PC-3 (cell line): ENCODE measurements around the gene NLN.

ENCODE experiments used
- EZH2 ChIP-seq: fragments of 300-600 bp; sonication (generic); IDR thresholded peaks from one replicate; pipeline ENCODE4 v1.6.1; 2017; ENCODE audit warnings: antibody characterized with exemption, mild to moderate bottlenecking, low read length; ENCODE audit not compliant: unreplicated experiment
- EZH2phosphoT487 ChIP-seq: fragments of 300-600 bp; sonication (generic); IDR thresholded peaks from 2 replicates; pipeline ENCODE4 v1.6.1; 2018; ENCODE audit warnings: mild to moderate bottlenecking, antibody characterized with exemption, low read length, borderline replicate concordance
- TF ChIP-seq, protein P1 (sequence below): fragments of 300-600 bp; sonication (generic); conservative IDR thresholded peaks from 2 replicates; pipeline ENCODE4 v1.5.1; 2017; ENCODE audit warnings: antibody characterized with exemption, low read depth, mild to moderate bottlenecking, low read length

DNA sequence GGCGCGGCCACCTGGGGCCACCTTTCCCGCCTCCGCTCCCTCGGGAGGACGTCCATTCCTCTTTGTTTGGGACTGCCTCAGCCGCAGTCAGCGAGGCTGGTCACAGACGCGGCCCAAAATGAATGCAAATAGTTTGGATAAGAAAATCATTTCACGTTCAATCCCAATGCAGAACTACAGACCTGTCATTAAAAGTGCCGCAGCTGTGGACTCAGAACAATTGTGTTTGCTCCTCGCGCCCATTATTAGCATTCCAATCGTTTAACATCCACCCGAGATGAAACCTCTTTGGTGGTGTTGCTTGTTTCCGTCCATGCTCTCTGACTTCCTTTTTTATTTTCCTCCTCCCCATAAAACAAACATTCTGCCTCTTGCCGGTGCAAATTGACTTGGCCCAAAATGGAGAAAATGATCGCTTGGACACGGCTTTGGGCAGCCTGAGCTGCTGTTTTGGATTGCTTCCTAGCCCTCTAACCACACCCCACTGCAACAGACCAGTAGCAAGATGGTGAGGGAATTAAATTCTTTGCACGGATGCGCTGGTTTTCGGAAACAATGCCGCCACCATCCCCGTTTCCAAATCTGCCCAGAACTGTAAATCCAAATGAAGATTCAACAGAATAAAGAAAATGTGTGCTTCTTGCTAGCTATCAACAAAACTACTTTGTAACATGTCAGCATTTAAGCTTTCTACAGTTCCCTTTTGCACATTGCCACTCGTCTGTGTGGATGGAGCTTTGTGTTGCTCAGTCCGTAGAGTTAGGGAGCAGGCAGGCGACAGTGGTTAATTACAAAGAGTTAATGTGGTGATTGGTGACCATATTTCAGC is 784 bp downstream of the NLN start:
- TF ChIP-seq, protein P1, sequence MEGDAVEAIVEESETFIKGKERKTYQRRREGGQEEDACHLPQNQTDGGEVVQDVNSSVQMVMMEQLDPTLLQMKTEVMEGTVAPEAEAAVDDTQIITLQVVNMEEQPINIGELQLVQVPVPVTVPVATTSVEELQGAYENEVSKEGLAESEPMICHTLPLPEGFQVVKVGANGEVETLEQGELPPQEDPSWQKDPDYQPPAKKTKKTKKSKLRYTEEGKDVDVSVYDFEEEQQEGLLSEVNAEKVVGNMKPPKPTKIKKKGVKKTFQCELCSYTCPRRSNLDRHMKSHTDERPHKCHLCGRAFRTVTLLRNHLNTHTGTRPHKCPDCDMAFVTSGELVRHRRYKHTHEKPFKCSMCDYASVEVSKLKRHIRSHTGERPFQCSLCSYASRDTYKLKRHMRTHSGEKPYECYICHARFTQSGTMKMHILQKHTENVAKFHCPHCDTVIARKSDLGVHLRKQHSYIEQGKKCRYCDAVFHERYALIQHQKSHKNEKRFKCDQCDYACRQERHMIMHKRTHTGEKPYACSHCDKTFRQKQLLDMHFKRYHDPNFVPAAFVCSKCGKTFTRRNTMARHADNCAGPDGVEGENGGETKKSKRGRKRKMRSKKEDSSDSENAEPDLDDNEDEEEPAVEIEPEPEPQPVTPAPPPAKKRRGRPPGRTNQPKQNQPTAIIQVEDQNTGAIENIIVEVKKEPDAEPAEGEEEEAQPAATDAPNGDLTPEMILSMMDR: no peak
- no peak for TF ChIP-seq EZH2phosphoT487
- no peak for TF ChIP-seq EZH2
